ENCODE data around the gene CENPL.
"Not testable (repeated sequence)": the region's sequence is repeated elsewhere in the genome, so short reads cannot be mapped to it uniquely, and the experiment has no call there.

CENPL gene

GRCh38 chr1:173857363-173857917, 32.8 kb upstream of the CENPL start:
- no peak for DNase-seq

DNA sequence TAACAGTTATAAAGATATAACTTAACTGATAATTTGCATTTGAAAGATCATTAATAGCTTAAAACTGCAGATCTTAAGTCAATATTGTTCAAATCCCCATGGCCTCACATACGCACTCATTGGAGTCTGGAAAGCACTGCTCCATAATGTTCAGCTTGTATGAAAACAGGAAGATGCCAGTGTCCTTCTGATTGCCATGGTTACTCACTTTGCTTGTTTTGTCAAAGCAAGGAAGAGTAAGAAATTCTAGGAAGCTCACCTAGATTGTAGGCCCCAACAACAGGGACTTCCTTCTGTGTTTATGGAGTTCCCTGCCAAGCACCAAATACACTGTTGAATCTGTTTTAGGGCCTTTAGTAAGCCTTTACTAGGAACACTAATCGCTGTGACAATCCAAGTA, 32.2 kb upstream of the CENPL start:
- no peak for DNase-seq

DNA sequence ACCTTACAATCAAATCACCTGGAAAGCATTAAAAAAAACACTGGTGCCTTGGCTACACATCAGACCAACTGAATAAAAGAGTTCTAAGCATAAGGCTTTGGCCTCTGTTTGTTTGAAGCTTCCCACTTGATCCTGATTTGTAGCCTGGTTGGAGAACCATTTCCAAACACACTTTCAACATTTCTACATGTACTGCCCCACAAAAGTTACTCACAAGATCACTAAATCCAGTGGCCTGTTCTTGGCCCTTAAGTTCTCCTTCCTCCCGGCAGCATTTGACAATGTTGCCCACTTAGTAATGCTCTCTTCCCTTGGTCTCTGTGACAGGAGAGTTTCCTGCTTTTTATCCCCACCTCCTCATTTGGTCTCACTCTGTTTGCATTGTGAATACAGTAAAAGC, 31.3 kb upstream of the CENPL start:
- no peak for DNase-seq

GRCh38 chr1:173853074-173853473, 28.4 kb upstream of the CENPL start:
- DNase-seq: no peak

GRCh38 chr1:173852105-173852504, 27.4 kb upstream of the CENPL start:
- no peak for DNase-seq

DNA sequence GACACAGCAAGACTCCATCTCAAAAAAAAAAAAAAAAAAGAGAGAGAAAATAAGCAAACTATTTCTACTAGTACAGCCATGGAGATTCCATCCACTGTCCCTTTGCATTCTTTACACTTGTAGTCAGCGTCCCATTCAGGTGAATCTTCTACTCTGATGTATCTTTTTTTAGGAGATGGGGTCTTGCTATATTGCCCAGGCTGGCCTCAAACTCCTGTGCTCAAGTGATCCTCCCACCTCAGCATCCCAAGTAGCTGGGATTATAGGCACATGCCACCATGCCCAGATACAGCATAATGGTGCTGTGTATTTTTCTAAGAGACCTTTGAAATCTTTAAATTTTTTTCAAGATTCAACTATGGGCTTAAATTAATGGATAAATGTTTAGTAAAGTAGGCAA, 8.1 kb upstream of the CENPL start:
- no peak for DNase-seq

DNA sequence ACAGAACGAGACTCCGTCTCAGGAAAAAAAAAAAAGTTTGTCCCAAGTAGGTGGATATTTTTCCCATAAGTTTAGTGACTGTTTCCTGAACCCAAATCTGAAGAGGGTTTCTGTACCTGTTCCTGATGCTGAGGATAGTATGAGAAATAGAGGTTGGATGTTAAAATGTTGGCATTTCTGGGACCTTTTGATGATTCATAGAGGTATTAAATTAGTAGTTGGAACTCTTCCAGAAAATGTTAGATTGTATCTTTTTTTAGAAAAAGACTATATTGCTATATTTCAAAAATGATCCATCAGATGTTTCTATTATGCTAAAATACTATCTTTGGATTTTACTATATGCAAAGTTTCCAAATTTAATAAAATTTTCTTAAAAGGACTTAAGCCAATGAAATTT, 2.9 kb upstream of the CENPL start:
- no peak for DNase-seq

GRCh38 chr1:173823781-173824314, 835 bp downstream of the CENPL start:
- DNase-seq: no peak

GRCh38 chr1:173821680-173822079, 3.0 kb downstream of the CENPL start:
- DNase-seq: no peak

DNA sequence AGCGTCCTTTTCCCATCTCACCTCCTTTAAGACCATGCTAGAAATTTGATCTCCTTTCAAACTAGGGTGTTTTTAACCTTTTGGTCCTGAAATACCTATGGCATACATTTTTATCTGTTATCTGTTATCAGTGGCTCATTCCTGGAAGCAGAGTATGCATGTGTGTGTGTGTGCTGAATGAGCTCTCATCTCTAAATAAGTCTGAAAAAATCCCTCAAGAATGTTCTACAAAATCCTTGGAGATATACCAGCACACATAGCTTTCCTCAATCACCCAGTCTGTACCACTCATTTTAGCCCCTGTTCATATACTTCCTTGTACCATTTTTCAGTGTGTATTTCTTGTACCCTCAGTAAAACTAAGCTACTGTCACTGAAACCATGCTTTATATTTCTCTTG, 6.2 kb downstream of the CENPL start:
- no peak for DNase-seq

GRCh38 chr1:173813654-173814053, 11.0 kb downstream of the CENPL start:
- not testable (repeated sequence) for DNase-seq

DNA sequence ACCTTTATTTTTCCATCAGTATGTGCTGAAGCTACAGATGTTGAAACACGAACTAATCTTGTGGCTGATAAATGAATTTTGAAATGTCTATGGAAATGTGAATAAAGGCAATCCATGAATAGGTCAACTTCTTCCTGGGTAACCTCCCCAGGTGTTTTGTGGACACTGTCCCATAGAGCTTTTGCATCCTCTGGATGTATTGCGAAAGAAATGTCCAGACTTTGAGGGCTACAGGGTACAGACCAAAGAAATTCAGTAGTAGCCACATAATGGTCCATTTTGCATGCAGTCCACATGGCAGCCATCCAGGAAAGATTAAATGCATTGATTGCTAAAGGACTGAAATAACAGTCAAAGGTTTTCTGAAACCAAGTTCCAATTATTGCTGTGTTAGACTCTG, 21.7 kb downstream of the CENPL start:
- no peak for DNase-seq

DNA sequence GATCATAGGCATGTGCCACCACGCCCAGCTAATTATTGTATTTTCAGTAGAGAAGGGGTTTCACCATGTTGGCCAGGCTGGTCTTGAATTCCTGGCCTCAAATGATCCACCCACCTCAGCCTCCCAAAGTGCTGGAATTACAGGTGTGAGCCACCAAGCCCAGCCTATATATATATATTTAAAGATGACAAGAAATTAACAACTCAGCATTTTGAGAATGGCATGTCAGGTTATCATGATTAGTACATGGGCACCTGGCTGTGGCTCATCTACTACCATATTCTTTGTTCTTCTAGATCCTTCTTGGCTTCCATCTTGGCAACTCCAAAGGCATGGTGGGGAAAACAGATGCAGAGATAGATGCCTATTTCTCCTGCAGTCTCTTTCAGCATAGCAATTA, 24.7 kb downstream of the CENPL start:
- DNase-seq: not testable (repeated sequence)

GRCh38 chr1:173798078-173798477, 26.6 kb downstream of the CENPL start:
- no peak for DNase-seq

DNA sequence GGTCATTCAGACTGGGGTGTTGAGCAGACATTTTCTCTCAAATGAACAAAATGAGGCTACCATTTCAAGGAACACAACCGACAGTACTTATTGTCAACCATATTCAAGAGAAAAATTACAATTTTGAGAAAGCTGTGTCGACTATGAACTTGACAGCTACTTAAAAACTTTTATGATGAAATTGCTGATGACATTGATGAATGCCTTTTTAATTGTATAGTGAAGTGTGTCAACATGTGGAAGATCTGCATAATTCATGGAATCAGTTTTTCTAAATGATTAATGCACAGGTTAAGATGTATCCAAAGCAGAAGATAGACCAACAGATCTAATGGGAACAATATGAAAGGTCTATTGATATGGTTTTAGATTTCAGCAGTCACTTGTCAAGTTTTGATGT, 34.8 kb downstream of the CENPL start:
- DNase-seq: no peak

DNA sequence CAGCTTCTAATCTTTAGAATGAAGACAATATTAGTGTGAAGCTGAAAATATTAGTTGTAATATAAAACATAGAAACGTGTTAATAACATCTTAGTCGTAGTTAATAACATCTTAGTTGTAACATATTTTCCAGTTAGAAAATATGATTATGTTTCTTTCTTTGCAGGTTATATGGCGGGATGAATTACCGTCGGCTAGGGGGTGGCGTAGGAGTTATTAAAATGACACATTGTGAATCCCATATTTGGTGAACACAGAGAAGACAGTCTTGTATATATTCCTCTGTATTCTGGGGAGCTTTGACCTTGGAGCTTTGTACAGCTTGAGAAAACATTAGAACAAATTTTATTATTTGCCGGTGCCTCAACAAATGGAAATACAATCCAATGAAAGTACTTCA, 39.7 kb downstream of the CENPL start:
- DNase-seq: no peak

DNA sequence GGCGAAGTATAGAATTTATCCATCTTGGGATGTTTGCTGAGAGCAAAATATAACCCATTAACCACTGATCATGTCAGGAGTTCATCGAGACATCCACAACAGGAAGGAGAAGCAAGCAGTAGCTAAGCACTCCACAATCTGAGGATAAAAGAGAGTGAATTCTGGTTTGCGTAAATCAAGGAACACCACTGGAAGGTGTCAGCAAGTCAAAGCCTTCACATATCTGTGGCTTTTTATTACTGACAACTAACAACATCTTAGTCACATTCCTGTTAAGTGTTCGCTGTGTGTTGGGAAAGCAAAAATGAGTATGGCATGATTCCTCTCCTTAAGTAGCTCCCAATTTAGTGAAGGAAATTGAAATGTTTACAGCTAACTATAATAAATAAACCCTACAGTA, 44.7 kb downstream of the CENPL start:
- no peak for DNase-seq

DNA sequence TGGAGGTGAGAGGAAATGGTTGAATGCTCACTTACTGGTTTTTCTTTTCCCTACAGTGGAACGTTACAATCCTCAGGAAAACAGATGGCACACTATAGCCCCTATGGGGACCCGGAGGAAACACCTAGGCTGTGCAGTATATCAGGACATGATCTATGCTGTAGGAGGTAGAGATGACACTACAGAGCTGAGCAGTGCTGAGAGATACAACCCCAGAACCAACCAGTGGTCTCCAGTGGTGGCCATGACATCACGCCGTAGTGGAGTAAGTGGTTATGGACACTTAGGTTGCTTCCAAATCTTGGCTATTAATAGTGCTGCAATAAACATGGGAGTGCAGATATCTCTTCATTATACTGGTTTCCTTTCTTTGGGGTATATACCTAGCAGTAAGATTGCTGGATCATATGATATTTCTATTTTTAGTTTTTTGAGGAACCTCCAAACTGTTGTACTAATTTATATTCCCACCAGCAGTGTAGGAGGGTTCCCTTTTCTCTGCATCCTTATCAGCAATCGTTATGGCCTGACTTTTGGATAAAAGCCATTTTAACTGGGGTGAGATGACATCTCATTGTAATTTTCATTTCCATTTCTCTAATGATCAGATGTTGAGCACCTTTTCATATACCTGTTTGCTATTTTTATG, 49.0 kb downstream of the CENPL start:
- DNase-seq: no peak

GRCh38 chr1:173771560-173771959, 53.1 kb downstream of the CENPL start:
- DNase-seq: no peak

GRCh38 chr1:173770330-173770729, 54.4 kb downstream of the CENPL start:
- not testable (repeated sequence) for DNase-seq

GRCh38 chr1:173768827-173769226, 55.9 kb downstream of the CENPL start:
- DNase-seq: no peak

- no peak for DNase-seq
Measured at GRCh38 chr1:173768206-173768605, 56.5 kb downstream of the CENPL start.

DNA sequence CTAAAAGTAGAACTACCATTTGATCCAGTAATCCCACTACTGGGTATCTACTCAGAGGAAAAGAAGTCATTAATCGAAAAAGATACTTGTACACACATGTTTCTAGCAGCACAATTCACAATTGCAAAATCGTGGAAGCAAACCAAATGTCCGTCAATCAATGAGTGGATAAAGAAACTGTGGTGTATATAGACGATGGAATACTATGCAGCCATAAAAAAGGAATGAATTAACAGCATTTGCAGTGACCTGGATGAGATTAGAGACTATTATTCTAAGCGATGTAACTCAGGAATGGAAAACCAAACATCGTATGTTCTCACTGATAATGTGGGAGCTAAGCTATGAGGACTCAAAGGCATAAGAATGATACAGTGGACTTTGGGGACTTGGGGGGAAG, 60.4 kb downstream of the CENPL start:
- not testable (repeated sequence) for DNase-seq

- no peak for DNase-seq
Measured at GRCh38 chr1:173758980-173759379, 65.7 kb downstream of the CENPL start.

GRCh38 chr1:173758110-173758509, 66.6 kb downstream of the CENPL start:
- DNase-seq: no peak

Measured in activated naive CD4-positive, alpha-beta T cell (primary cell).